HepG2 (cell line): Measurements from ENCODE around the gene PAQR7. TPM values are rescaled to one million over a fixed set of nuclear protein-coding genes. Genes with fewer than 3 reads are reported as not detected.

Experiments
- ARNTL ChIP-seq: sonication (generic); formaldehyde crosslinking; IDR thresholded peaks from 2 replicates; pipeline ENCODE4 v1.4.0; 2020; ENCODE audit warnings: mild to moderate bottlenecking, missing genetic modification reagents
- ATF4 ChIP-seq, 2 experiments: fragments of 450-650 bp in 1 of 2; sonication (generic) in 1 of 2; formaldehyde crosslinking; IDR thresholded peaks; 2 replicates each; pipeline versions ENCODE4 v1.5.0 to v1.8.0; 2020 to 2022; ENCODE audit warnings: mild to moderate bottlenecking in 1 of 2, missing genetic modification reagents in 1 of 2
- BORCS8-MEF2B ChIP-seq: sonication (generic); formaldehyde crosslinking; IDR thresholded peaks from 2 replicates; pipeline ENCODE4 v1.8.0; 2022; ENCODE audit warnings: mild to moderate bottlenecking, missing genetic modification reagents
- CSRNP1 ChIP-seq: sonication (generic); formaldehyde crosslinking; IDR thresholded peaks from 2 replicates; pipeline ENCODE4 v1.8.1; 2023; ENCODE audit warnings: mild to moderate bottlenecking, missing genetic modification reagents
- KDM2A ChIP-seq: sonication (generic); formaldehyde crosslinking; IDR thresholded peaks from 2 replicates; pipeline ENCODE4 v1.4.0; 2020; ENCODE audit warnings: low read depth, missing genetic modification reagents, borderline replicate concordance
- MTF2 ChIP-seq: sonication (generic); formaldehyde crosslinking; IDR thresholded peaks from 2 replicates; pipeline ENCODE4 v1.5.0; 2020; ENCODE audit warnings: missing genetic modification reagents, borderline replicate concordance
- NCOA1 ChIP-seq: sonication (generic); formaldehyde crosslinking; IDR thresholded peaks from 2 replicates; pipeline ENCODE4 v1.9.0; 2021; ENCODE audit warnings: missing genetic modification reagents
- NRL ChIP-seq: sonication (generic); formaldehyde crosslinking; IDR thresholded peaks from 2 replicates; pipeline ENCODE4 v1.5.0; 2020; ENCODE audit warnings: missing genetic modification reagents, mild to moderate bottlenecking, moderate library complexity, borderline replicate concordance
- SOX5 ChIP-seq: IDR thresholded peaks from 2 replicates; pipeline ENCODE4 v1.6.1; 2016; ENCODE audit warnings: borderline replicate concordance
- SP1 ChIP-seq, 2 experiments: fragments of 450-650 bp in 1 of 2; sonication (generic) in 1 of 2; formaldehyde crosslinking in 1 of 2; IDR thresholded peaks; 2 replicates each; pipeline versions ENCODE4 v1.4.0 to v1.6.1; 2016 to 2020; ENCODE audit warnings: missing genetic modification reagents in 1 of 2
- ZFYVE20 ChIP-seq: sonication (generic); formaldehyde crosslinking; IDR thresholded peaks from 2 replicates; pipeline ENCODE4 v1.8.0; 2023; ENCODE audit warnings: low read depth, mild to moderate bottlenecking, moderate library complexity, missing genetic modification reagents, borderline replicate concordance
- ZNF230 ChIP-seq: sonication (generic); formaldehyde crosslinking; IDR thresholded peaks from 2 replicates; pipeline ENCODE4 v1.4.0; 2020; ENCODE audit warnings: mild to moderate bottlenecking, missing genetic modification reagents
- polyA plus RNA-seq, 8 experiments: library from polyadenylated mRNA; depleted of rRNA in 3 of 8; stranded (reverse) in 7 of 8; unstranded in 1 of 8; fragments of >200 nt; fragmentation: Illumina TruSeq in 4 of 8; extraction: Trizol in 4 of 8; gene quantifications; 2 replicates each; pipeline versions ENCODE4 v1.2.1 to v1.2.3, GENCODE V29; 2011 to 2016; ENCODE audit warnings: low read depth in 4 of 8, missing spikeins in 1 of 8, mixed read lengths in 1 of 8; ENCODE audit not compliant: insufficient read depth in 1 of 8
- total RNA-seq, 5 experiments: library from RNA; depleted of rRNA; stranded (reverse); fragments of >200 nt; fragmentation: Illumina TruSeq; extraction: Trizol; gene quantifications; 2 replicates each; pipeline ENCODE4 v1.2.3, GENCODE V29; 2016; ENCODE audit warnings: low read depth in 1 of 5
- TF ChIP-seq, protein P1 (sequence below): sonication (generic); formaldehyde crosslinking; IDR thresholded peaks from 2 replicates; pipeline ENCODE4 v1.4.0; 2020; ENCODE audit warnings: low read depth, mild to moderate bottlenecking, missing genetic modification reagents
- TF ChIP-seq, protein P2 (sequence below): sonication (generic); formaldehyde crosslinking; IDR thresholded peaks from 2 replicates; pipeline ENCODE4 v1.4.0; 2020; ENCODE audit warnings: mild to moderate bottlenecking, missing genetic modification reagents

Gene PAQR7
- total and polyA plus RNA-seq, 2 of the 13 experiments (the other 11 are each of a cell fraction or from before 2014, with no cell fraction given) = 13.2 to 16.6 TPM

GRCh38 chr1:25820247-25821111 is 55.0 kb downstream of the PAQR7 start (continued):
- TF ChIP-seq ATF4 (CRISPR knock-in tag; IDR thresholded peaks at IDR 0.05) (0 out of 4 replicates have a peak, but pooled peaks of 1 of the 2 experiments have one; percentile 6), CSRNP1 (peak; percentile 59), BORCS8-MEF2B (CRISPR knock-in tag) (peak; percentile 16; the same call in 1 of the 2 replicates), KDM2A (0 out of 2 replicates have a peak, but pooled peaks have one; percentile 0), MTF2 (CRISPR knock-in tag) (no peak), SP1 (IDR thresholded peaks at IDR 0.05) (no peak), SP1 (CRISPR knock-in tag; IDR thresholded peaks at IDR 0.05) (no peak), NCOA1 (CRISPR knock-in tag) (0 out of 2 replicates have a peak, but pooled peaks have one; percentile 43), ARNTL (CRISPR knock-in tag) (no peak), ZNF230 (CRISPR knock-in tag) (0 out of 2 replicates have a peak, but pooled peaks have one; percentile 15), SOX5 (CRISPR knock-in tag) (no peak), ZFYVE20 (CRISPR knock-in tag) (0 out of 2 replicates have a peak, but pooled peaks have one; percentile 43), NRL (CRISPR knock-in tag) (0 out of 2 replicates have a peak, but pooled peaks have one; percentile 13)
- TF ChIP-seq, protein P1, sequence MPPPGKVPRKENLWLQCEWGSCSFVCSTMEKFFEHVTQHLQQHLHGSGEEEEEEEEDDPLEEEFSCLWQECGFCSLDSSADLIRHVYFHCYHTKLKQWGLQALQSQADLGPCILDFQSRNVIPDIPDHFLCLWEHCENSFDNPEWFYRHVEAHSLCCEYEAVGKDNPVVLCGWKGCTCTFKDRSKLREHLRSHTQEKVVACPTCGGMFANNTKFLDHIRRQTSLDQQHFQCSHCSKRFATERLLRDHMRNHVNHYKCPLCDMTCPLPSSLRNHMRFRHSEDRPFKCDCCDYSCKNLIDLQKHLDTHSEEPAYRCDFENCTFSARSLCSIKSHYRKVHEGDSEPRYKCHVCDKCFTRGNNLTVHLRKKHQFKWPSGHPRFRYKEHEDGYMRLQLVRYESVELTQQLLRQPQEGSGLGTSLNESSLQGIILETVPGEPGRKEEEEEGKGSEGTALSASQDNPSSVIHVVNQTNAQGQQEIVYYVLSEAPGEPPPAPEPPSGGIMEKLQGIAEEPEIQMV (CRISPR knock-in tag) = peak; percentile 11; the same call in 1 of the 2 replicates
- TF ChIP-seq, protein P2, sequence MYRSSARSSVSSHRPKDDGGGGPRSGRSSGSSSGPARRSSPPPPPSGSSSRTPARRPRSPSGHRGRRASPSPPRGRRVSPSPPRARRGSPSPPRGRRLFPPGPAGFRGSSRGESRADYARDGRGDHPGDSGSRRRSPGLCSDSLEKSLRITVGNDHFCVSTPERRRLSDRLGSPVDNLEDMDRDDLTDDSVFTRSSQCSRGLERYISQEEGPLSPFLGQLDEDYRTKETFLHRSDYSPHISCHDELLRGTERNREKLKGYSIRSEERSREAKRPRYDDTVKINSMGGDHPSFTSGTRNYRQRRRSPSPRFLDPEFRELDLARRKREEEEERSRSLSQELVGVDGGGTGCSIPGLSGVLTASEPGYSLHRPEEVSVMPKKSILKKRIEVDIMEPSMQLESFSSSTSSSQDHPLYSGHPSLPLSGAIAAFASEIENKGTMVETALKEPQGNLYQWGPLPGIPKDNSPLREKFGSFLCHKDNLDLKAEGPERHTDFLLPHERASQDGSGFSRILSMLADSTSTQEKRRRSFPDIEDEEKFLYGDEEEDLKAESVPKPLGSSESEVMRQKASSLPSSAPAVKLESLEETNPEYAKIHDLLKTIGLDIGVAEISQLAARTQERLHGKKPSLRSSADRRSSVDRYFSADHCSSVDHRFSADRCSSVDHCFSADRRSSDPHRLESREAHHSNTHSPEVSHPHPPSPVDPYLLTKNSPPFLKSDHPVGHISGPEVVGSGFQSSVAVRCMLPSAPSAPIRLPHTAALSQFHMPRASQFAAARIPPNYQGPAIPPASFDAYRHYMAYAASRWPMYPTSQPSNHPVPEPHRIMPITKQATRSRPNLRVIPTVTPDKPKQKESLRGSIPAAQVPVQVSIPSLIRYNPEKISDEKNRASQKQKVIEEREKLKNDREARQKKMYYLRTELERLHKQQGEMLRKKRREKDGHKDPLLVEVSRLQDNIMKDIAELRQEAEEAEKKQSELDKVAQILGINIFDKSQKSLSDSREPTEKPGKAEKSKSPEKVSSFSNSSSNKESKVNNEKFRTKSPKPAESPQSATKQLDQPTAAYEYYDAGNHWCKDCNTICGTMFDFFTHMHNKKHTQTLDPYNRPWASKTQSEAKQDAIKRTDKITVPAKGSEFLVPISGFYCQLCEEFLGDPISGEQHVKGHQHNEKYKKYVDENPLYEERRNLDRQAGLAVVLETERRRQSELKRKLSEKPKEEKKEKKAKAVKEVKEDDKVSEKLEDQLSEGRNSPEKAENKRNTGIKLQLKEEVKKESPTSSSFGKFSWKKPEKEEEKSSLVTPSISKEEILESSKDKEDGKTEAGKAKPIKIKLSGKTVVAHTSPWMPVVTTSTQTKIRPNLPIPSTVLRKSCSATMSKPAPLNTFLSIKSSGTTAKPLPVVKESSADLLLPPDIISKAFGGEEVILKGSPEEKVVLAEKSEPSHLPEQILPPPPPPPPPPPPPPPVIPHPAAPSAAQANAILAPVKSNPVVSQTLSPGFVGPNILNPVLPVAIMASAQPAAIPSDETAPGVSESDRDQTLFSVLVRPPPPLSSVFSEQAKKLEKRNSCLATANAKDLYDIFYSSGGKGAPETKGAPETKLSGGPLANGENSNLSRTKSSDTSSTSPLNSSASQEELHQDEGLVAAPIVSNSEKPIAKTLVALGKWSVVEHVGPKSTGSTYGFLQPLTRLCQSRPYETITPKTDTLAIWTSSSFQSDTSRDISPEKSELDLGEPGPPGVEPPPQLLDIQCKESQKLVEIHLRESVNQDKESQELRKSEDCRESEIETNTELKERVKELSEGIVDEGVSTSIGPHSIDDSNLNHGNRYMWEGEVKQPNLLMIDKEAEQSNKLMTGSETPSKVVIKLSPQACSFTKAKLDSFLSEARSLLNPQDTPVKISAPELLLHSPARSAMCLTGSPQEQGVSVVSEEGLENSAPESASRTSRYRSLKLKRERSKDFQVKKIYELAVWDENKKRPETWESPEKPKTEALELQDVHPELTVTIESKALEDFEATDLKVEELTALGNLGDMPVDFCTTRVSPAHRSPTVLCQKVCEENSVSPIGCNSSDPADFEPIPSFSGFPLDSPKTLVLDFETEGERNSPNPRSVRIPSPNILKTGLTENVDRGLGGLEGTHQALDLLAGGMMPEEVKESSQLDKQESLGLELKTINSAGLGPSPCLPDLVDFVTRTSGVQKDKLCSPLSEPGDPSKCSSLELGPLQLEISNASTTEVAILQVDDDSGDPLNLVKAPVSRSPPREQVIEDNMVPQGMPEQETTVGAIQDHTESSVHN = 0 out of 2 replicates have a peak, but pooled peaks have one; percentile 68
